H9 (cell line): ENCODE data around the gene C1QTNF1. TPM values are rescaled to one million over a fixed set of nuclear protein-coding genes. Genes with fewer than 3 reads are reported as not detected.

Experiments
- DNase-seq: peaks from one replicate; pipeline ENCODE4 v3.0.0-alpha.2; 2017
- H2AFZ ChIP-seq: one replicate; pipeline ENCODE4 v1.6.1; 2013; ENCODE audit warnings: mild to moderate bottlenecking, low read length, control low read depth, moderate library complexity
- H2AK5ac ChIP-seq: 2 replicates; pipeline ENCODE4 v1.6.1; 2013; ENCODE audit warnings: low read length, control low read depth, mixed read lengths; ENCODE audit not compliant: insufficient read length
- H2BK120ac ChIP-seq: one replicate; pipeline ENCODE4 v1.6.1; 2013; ENCODE audit warnings: low read depth, mild to moderate bottlenecking, low read length, control low read depth, inconsistent platforms; ENCODE audit not compliant: poor library complexity, severe bottlenecking
- H2BK12ac ChIP-seq: 2 replicates; pipeline ENCODE4 v1.6.1; 2013; ENCODE audit warnings: low read length, control low read depth, mixed read lengths, low read depth; ENCODE audit not compliant: insufficient read length
- H2BK15ac ChIP-seq: 2 replicates; pipeline ENCODE4 v1.6.1; 2013; ENCODE audit warnings: low read depth, low read length, control low read depth
- H2BK20ac ChIP-seq: one replicate; pipeline ENCODE4 v1.6.1; 2013; ENCODE audit warnings: low read depth, mild to moderate bottlenecking, low read length, control low read depth, inconsistent platforms; ENCODE audit not compliant: poor library complexity, severe bottlenecking
- H2BK5ac ChIP-seq: 2 replicates; pipeline ENCODE4 v1.6.1; 2013; ENCODE audit warnings: low read length, control low read depth, mixed read lengths; ENCODE audit not compliant: insufficient read length
- H3K14ac ChIP-seq: 2 replicates; pipeline ENCODE4 v1.6.1; 2013; ENCODE audit warnings: low read length, control low read depth; ENCODE audit not compliant: insufficient read depth
- H3K18ac ChIP-seq: 2 replicates; pipeline ENCODE4 v1.6.1; 2013; ENCODE audit warnings: low read depth, mild to moderate bottlenecking, mixed read lengths, low read length, control low read depth; ENCODE audit not compliant: insufficient read length
- H3K23ac ChIP-seq: 2 replicates; pipeline ENCODE4 v1.6.1; 2013; ENCODE audit warnings: low read length, control low read depth, mixed read lengths, low read depth; ENCODE audit not compliant: insufficient read length
- H3K23me2 ChIP-seq: 2 replicates; pipeline ENCODE4 v1.6.1; 2013; ENCODE audit warnings: low read depth, mild to moderate bottlenecking, mixed read lengths, low read length, control low read depth; ENCODE audit not compliant: insufficient read length, poor library complexity, severe bottlenecking
- H3K27ac ChIP-seq: 2 replicates; pipeline ENCODE4 v1.5.1; 2013; ENCODE audit warnings: low read length, control low read depth, mixed read lengths, low read depth; ENCODE audit not compliant: insufficient read length
- H3K27me3 ChIP-seq: 2 replicates; pipeline ENCODE4 v1.6.1; 2013; ENCODE audit warnings: low read length, control low read depth, inconsistent platforms; ENCODE audit not compliant: insufficient read depth
- H3K4ac ChIP-seq: 2 replicates; pipeline ENCODE4 v1.6.1; 2013; ENCODE audit warnings: low read depth, mild to moderate bottlenecking, control low read depth, inconsistent platforms, low read length, moderate library complexity
- H3K4me1 ChIP-seq: 2 replicates; pipeline ENCODE4 v1.6.1; 2013; ENCODE audit warnings: low read length, control low read depth, inconsistent platforms; ENCODE audit not compliant: insufficient read depth
- H3K4me2 ChIP-seq: 2 replicates; pipeline ENCODE4 v1.6.1; 2013; ENCODE audit warnings: low read length, control low read depth, mixed read lengths; ENCODE audit not compliant: insufficient read length, insufficient read depth
- H3K56ac ChIP-seq: 2 replicates; pipeline ENCODE4 v1.6.1; 2013; ENCODE audit warnings: low read depth, mild to moderate bottlenecking, mixed read lengths, low read length, control low read depth; ENCODE audit not compliant: insufficient read length
- H3K79me1 ChIP-seq: 2 replicates; pipeline ENCODE4 v1.6.1; 2013; ENCODE audit warnings: low read depth, mild to moderate bottlenecking, moderate library complexity, low read length, control low read depth, inconsistent platforms; ENCODE audit not compliant: insufficient read depth, poor library complexity, severe bottlenecking
- H3K79me2 ChIP-seq: 2 replicates; pipeline ENCODE4 v1.6.1; 2013; ENCODE audit warnings: low read length, control low read depth, inconsistent platforms; ENCODE audit not compliant: insufficient read depth
- H3K9ac ChIP-seq: 2 replicates; pipeline ENCODE4 v1.6.1; 2013; ENCODE audit warnings: low read length, control low read depth, mixed read lengths; ENCODE audit not compliant: insufficient read length; ENCODE audit errors: extremely low read depth
- H3K9me3 ChIP-seq: one replicate; pipeline ENCODE4 v1.6.1; 2013; ENCODE audit warnings: low read depth, low read length, inconsistent platforms; ENCODE audit not compliant: control insufficient read depth
- H3T11ph ChIP-seq: one replicate; pipeline ENCODE4 v1.6.1; 2013; ENCODE audit warnings: mild to moderate bottlenecking, low read length, control low read depth, inconsistent platforms
- H4K20me1 ChIP-seq: one replicate; pipeline ENCODE4 v1.6.1; 2013; ENCODE audit not compliant: control insufficient read depth, insufficient read length, insufficient read depth
- H4K5ac ChIP-seq: 2 replicates; pipeline ENCODE4 v1.6.1; 2013; ENCODE audit warnings: low read depth, mild to moderate bottlenecking, mixed read lengths, low read length, control low read depth; ENCODE audit not compliant: insufficient read length
- H4K8ac ChIP-seq: replicated peaks from 2 replicates; pipeline ENCODE4 v1.6.1; 2013; ENCODE audit warnings: low read length, control low read depth, mixed read lengths, low read depth; ENCODE audit not compliant: insufficient read length
- H4K91ac ChIP-seq: 2 replicates; pipeline ENCODE4 v1.6.1; 2013; ENCODE audit warnings: low read depth, mild to moderate bottlenecking, moderate library complexity, mixed read lengths, low read length, control low read depth; ENCODE audit not compliant: insufficient read length
- H3K27ac Mint-ChIP-seq, 3 experiments: 2 replicates in 2 of 3; 3 replicates in 1 of 3; pipeline ENCODE4 v1.8.0; 2020 to 2021; ENCODE audit warnings: mixed read lengths in 3 of 3, mild to moderate bottlenecking in 1 of 3, moderate library complexity in 1 of 3
- H3K27me3 Mint-ChIP-seq: 2 replicates; pipeline ENCODE4 v1.8.0; 2021; ENCODE audit warnings: low read depth, mild to moderate bottlenecking, moderate library complexity, mixed read lengths
- H3K36me3 Mint-ChIP-seq, 3 experiments: 2 replicates in 2 of 3; 3 replicates in 1 of 3; pipeline ENCODE4 v1.8.0; 2020 to 2021; ENCODE audit warnings: low read depth in 3 of 3, mixed read lengths in 3 of 3; ENCODE audit not compliant: insufficient read depth in 1 of 3
- H3K4me1 Mint-ChIP-seq, 2 experiments: 2 replicates each; pipeline ENCODE4 v1.8.0; 2020; ENCODE audit warnings: mixed read lengths in 2 of 2
- H3K4me3 Mint-ChIP-seq, 2 experiments: 2 replicates in 1 of 2; 3 replicates in 1 of 2; pipeline ENCODE4 v1.8.0; 2020 to 2021; ENCODE audit warnings: mild to moderate bottlenecking in 2 of 2, mixed read lengths in 2 of 2, moderate library complexity in 1 of 2
- H3K9me3 Mint-ChIP-seq, 2 experiments: 2 replicates in 1 of 2; 3 replicates in 1 of 2; pipeline ENCODE4 v1.8.0; 2020; ENCODE audit warnings: mild to moderate bottlenecking in 2 of 2, mixed read lengths in 2 of 2, moderate library complexity in 1 of 2
- WGBS: extraction: QIAGEN DNeasy Blood & Tissue Kit; methylation state at CpG from one replicate; pipeline ENCODE4 v1.1.7; 2013; ENCODE audit warnings: missing lambda C conversion rate, low lambda C conversion rate, mixed read lengths; ENCODE audit not compliant: insufficient read length; ENCODE audit errors: extremely low coverage; 5-methylcytosine and 5-hydroxymethylcytosine counted together
- total RNA-seq: library from RNA; stranded (reverse); gene quantifications from 2 replicates; pipeline ENCODE4 v1.2.1, GENCODE V29; 2021
- TF ChIP-seq, protein P1 (sequence below): fragments of 200-600 bp; sonication (generic); conservative IDR thresholded peaks from 3 replicates; pipeline ENCODE4 v1.8.0; 2021; ENCODE audit warnings: antibody characterized with exemption, mild to moderate bottlenecking

C1QTNF1 gene
- total RNA-seq, 1 experiment from 2014 or later = 0.96 TPM

- Histone ChIP-seq H3K4me1 (no peaks in the 10 kb centered on the region), H3K9ac (no peak overlapping the region), H3K23me2 (no peaks in the 10 kb centered on the region), H2BK120ac (no peak overlapping the region), H3K14ac (no peak overlapping the region), H3K79me1 (no peaks in the 10 kb centered on the region), H2AK5ac (no peak overlapping the region), H4K91ac (no peak overlapping the region), H2BK20ac (no peak overlapping the region), H4K5ac (no peak overlapping the region), H3K4me2 (no peak overlapping the region), H2BK12ac (no peak overlapping the region), H4K20me1 (no peaks in the 10 kb centered on the region), H3K9me3 (no peaks in the 10 kb centered on the region), H3K4ac (no peak overlapping the region), H3T11ph (no peak overlapping the region), H2BK15ac (no peak overlapping the region; the same call in 1 of the 2 replicates), H3K27ac (no peak overlapping the region), H3K56ac (no peak overlapping the region), H2AFZ (no peak overlapping the region), H2BK5ac (no peak overlapping the region), H3K27me3 (no peaks in the 10 kb centered on the region), H4K8ac (no peak overlapping the region), H3K79me2 (no peaks in the 10 kb centered on the region), H3K23ac (no peak overlapping the region), H3K18ac (peak overlapping the region; percentile 17)
- WGBS = no CpG with 5 or more reads among the region's 15 CpGs
- Mint-ChIP-seq H3K4me3 (no peak overlapping the region), H3K4me1 (peaks cover 3 to 14% of the 10 kb centered on the region in 2 experiments; a peak in 2 of 4 replicates), H3K27me3 (no peaks in the 10 kb centered on the region; the same call in 1 of the 2 replicates), H3K27ac (peak overlapping the region in 1 of 3 experiments; percentile 61; a peak in 1 of 7 replicates), H3K9me3 (no peaks in the 10 kb centered on the region), H3K36me3 (no peaks in the 10 kb centered on the region)
- no peak for DNase-seq
- TF ChIP-seq, protein P1, sequence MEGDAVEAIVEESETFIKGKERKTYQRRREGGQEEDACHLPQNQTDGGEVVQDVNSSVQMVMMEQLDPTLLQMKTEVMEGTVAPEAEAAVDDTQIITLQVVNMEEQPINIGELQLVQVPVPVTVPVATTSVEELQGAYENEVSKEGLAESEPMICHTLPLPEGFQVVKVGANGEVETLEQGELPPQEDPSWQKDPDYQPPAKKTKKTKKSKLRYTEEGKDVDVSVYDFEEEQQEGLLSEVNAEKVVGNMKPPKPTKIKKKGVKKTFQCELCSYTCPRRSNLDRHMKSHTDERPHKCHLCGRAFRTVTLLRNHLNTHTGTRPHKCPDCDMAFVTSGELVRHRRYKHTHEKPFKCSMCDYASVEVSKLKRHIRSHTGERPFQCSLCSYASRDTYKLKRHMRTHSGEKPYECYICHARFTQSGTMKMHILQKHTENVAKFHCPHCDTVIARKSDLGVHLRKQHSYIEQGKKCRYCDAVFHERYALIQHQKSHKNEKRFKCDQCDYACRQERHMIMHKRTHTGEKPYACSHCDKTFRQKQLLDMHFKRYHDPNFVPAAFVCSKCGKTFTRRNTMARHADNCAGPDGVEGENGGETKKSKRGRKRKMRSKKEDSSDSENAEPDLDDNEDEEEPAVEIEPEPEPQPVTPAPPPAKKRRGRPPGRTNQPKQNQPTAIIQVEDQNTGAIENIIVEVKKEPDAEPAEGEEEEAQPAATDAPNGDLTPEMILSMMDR = no peak
Observed at GRCh38 chr17:79095345-79096055, 71.5 kb downstream of the C1QTNF1 start.
